ENCODE data around the gene ATXN1L. TPM values are rescaled to one million over a fixed set of nuclear protein-coding genes. Genes with fewer than 3 reads are reported as not detected.
"Not testable (repeated sequence)": the region's sequence is repeated elsewhere in the genome, so short reads cannot be mapped to it uniquely, and the experiment has no call there.

The ATXN1L gene
- total and polyA plus RNA-seq, 2 donors (not counting 1 experiment from before 2014, with no cell fraction given): 21.3 to 39.5 TPM

GRCh38 chr16:71826533-71827017, 19.2 kb upstream of the ATXN1L start:
- POLR2A ChIA-PET: no interaction called here
- H4K20me1 ChIP-seq (ENCODE audit: control insufficient read depth, insufficient read depth, low read length, poor library complexity, severe bottlenecking): no peaks in the 10 kb centered on the region
- no peak overlapping the region for H3K9ac ChIP-seq (ENCODE audit: low read length)
- no peak overlapping the region for H3K4me3 Mint-ChIP-seq
- WGBS (ENCODE audit: insufficient coverage): 92% methylated on average over 5 of the region's 5 CpGs
- no peaks in the 10 kb centered on the region for H3K27me3 Mint-ChIP-seq
- CTCF ChIA-PET: interaction anchor here (0.7 to 1.3 kb wide), 2 partner anchors 9 to 12 kb away, joined by 3 to 6 read pairs; no protein-coding TSS in a partner anchor
- no peak for DNase-seq
- no peak overlapping the region for H3K4me2 ChIP-seq (replicated peaks; ENCODE audit: low read depth, low read length, poor library complexity, severe bottlenecking)
- H3K4me1 Mint-ChIP-seq: no peaks in the 10 kb centered on the region
- intact Hi-C loops (cut with micrococcal nuclease): no loop called here
- H3K36me3 ChIP-seq (replicated peaks in 1 of 2; ENCODE audit: control extremely low read depth in 1 of 2, control insufficient read depth in 1 of 2, extremely low read depth in 1 of 2, insufficient read depth in 2 of 2, low read length in 1 of 2): no peaks in the 10 kb centered on the region
- no peak overlapping the region for H3K27ac Mint-ChIP-seq
- H3K4me1 ChIP-seq (ENCODE audit: control insufficient read depth in 2 of 2, insufficient read depth in 2 of 2, low read length in 2 of 2): no peaks in the 10 kb centered on the region
- H3K79me2 ChIP-seq (ENCODE audit: control insufficient read depth, insufficient read depth, low read length): no peaks in the 10 kb centered on the region
- no peak for TF ChIP-seq CTCF (IDR thresholded peaks at IDR 0.05)
- TF ChIP-seq EZH2 (IDR thresholded peaks at IDR 0.05; ENCODE audit: borderline replicate concordance, insufficient read depth, low read depth, low read length, poor library complexity, severe bottlenecking): no peak
- H2AFZ ChIP-seq (ENCODE audit: insufficient read depth, low read depth, low read length, poor library complexity, severe bottlenecking): no peak overlapping the region
- no peaks in the 10 kb centered on the region for H3K27me3 ChIP-seq (replicated peaks in 1 of 4; ENCODE audit: control extremely low read depth in 1 of 4, control insufficient read depth in 3 of 4, insufficient read depth in 4 of 4, low read length in 3 of 4)
- H3K9me3 Mint-ChIP-seq (ENCODE audit: insufficient read depth): no peaks in the 10 kb centered on the region
- H3K4me3 ChIP-seq (ENCODE audit: control extremely low read depth in 1 of 5, extremely low read depth in 1 of 5, insufficient read depth in 1 of 5, low read depth in 2 of 5, low read length in 4 of 5): no peak overlapping the region
- no peak for ATAC-seq (ENCODE audit: low read depth)
- no peak overlapping the region for H3K27ac ChIP-seq (ENCODE audit: low read length in 2 of 2)
- no peaks in the 10 kb centered on the region for H3K9me3 ChIP-seq (ENCODE audit: control extremely low read depth in 1 of 3, control insufficient read depth in 2 of 3, insufficient read depth in 1 of 3, low read length in 2 of 3)

GRCh38 chr16:71830359-71830758, 15.4 kb upstream of the ATXN1L start:
- ATAC-seq (ENCODE audit: low read depth) (no peak), DNase-seq (no peak)
- Histone ChIP-seq H2AFZ (ENCODE audit: insufficient read depth, low read depth, low read length, poor library complexity, severe bottlenecking) (no peak overlapping the region), H3K4me1 (ENCODE audit: control insufficient read depth in 2 of 2, insufficient read depth in 2 of 2, low read length in 2 of 2) (no peaks in the 10 kb centered on the region), H3K4me3 (ENCODE audit: control extremely low read depth in 1 of 5, extremely low read depth in 1 of 5, insufficient read depth in 1 of 5, low read depth in 2 of 5, low read length in 4 of 5) (no peak overlapping the region), H3K79me2 (ENCODE audit: control insufficient read depth, insufficient read depth, low read length) (no peaks in the 10 kb centered on the region), H3K36me3 (replicated peaks in 1 of 2; ENCODE audit: control extremely low read depth in 1 of 2, control insufficient read depth in 1 of 2, extremely low read depth in 1 of 2, insufficient read depth in 2 of 2, low read length in 1 of 2) (no peaks in the 10 kb centered on the region), H3K9me3 (ENCODE audit: control extremely low read depth in 1 of 3, control insufficient read depth in 2 of 3, insufficient read depth in 1 of 3, low read length in 2 of 3) (no peaks in the 10 kb centered on the region), H3K27ac (ENCODE audit: low read length in 2 of 2) (no peak overlapping the region), H3K27me3 (replicated peaks in 1 of 4; ENCODE audit: control extremely low read depth in 1 of 4, control insufficient read depth in 3 of 4, insufficient read depth in 4 of 4, low read length in 3 of 4) (no peaks in the 10 kb centered on the region), H3K9ac (ENCODE audit: low read length) (no peak overlapping the region), H3K4me2 (replicated peaks; ENCODE audit: low read depth, low read length, poor library complexity, severe bottlenecking) (no peak overlapping the region), H4K20me1 (ENCODE audit: control insufficient read depth, insufficient read depth, low read length, poor library complexity, severe bottlenecking) (no peaks in the 10 kb centered on the region)
- ChIA-PET CTCF (interaction anchor here (0.8 kb wide), 1 partner anchor 22 kb away, joined by 3 read pairs; no protein-coding TSS in a partner anchor), POLR2A (no interaction called here)
- intact Hi-C loops (cut with micrococcal nuclease): no loop called here
- no peaks in the 10 kb centered on the region for H3K9me3 Mint-ChIP-seq (ENCODE audit: insufficient read depth)
- TF ChIP-seq EZH2 (IDR thresholded peaks at IDR 0.05; ENCODE audit: borderline replicate concordance, insufficient read depth, low read depth, low read length, poor library complexity, severe bottlenecking): no peak
- no peak for TF ChIP-seq CTCF (IDR thresholded peaks at IDR 0.05)
- H3K27ac Mint-ChIP-seq: no peak overlapping the region
- 100% methylated on average over 1 of the region's 2 CpGs for WGBS (ENCODE audit: insufficient coverage)
- no peaks in the 10 kb centered on the region for H3K4me1 Mint-ChIP-seq
- H3K27me3 Mint-ChIP-seq: no peaks in the 10 kb centered on the region
- H3K4me3 Mint-ChIP-seq: no peak overlapping the region

- H4K20me1 ChIP-seq (ENCODE audit: control insufficient read depth, insufficient read depth, low read length, poor library complexity, severe bottlenecking); H3K4me3 Mint-ChIP-seq; H3K4me1 Mint-ChIP-seq; H3K4me2 ChIP-seq (replicated peaks; ENCODE audit: low read depth, low read length, poor library complexity, severe bottlenecking); H3K4me1 ChIP-seq (ENCODE audit: control insufficient read depth in 2 of 2, insufficient read depth in 2 of 2, low read length in 2 of 2); H3K79me2 ChIP-seq (ENCODE audit: control insufficient read depth, insufficient read depth, low read length); H3K4me3 ChIP-seq (ENCODE audit: control extremely low read depth in 1 of 5, extremely low read depth in 1 of 5, insufficient read depth in 1 of 5, low read depth in 2 of 5, low read length in 4 of 5); intact Hi-C loops (cut with micrococcal nuclease); H3K9ac ChIP-seq (ENCODE audit: low read length); H3K9me3 Mint-ChIP-seq (ENCODE audit: insufficient read depth); H3K9me3 ChIP-seq (ENCODE audit: control extremely low read depth in 1 of 3, control insufficient read depth in 2 of 3, insufficient read depth in 1 of 3, low read length in 2 of 3); ATAC-seq (ENCODE audit: low read depth); H3K27ac Mint-ChIP-seq; H3K27me3 ChIP-seq (replicated peaks in 1 of 4; ENCODE audit: control extremely low read depth in 1 of 4, control insufficient read depth in 3 of 4, insufficient read depth in 4 of 4, low read length in 3 of 4); CTCF ChIA-PET; DNase-seq; H2AFZ ChIP-seq (ENCODE audit: insufficient read depth, low read depth, low read length, poor library complexity, severe bottlenecking); H3K27me3 Mint-ChIP-seq; H3K36me3 ChIP-seq (replicated peaks in 1 of 2; ENCODE audit: control extremely low read depth in 1 of 2, control insufficient read depth in 1 of 2, extremely low read depth in 1 of 2, insufficient read depth in 2 of 2, low read length in 1 of 2); H3K27ac ChIP-seq (ENCODE audit: low read length in 2 of 2): not testable (repeated sequence)
- POLR2A ChIA-PET: interaction anchor here (0.6 kb wide), 1 partner anchor 11 kb away, joined by 3 read pairs; no protein-coding TSS in a partner anchor
- 96% methylated on average over 2 of the region's 3 CpGs for WGBS (ENCODE audit: insufficient coverage)
Observed at GRCh38 chr16:71831698-71832097, 14.1 kb upstream of the ATXN1L start.

All from B cell (primary cell).